Mammary microvascular endothelial cell (primary cell): ENCODE measurements around the gene RBM8A. TPM values are rescaled to one million over a fixed set of nuclear protein-coding genes. Genes with fewer than 3 reads are reported as not detected.

ENCODE experiments used
- total RNA-seq: library from RNA; depleted of rRNA; stranded (reverse); fragments of >200 nt; gene quantifications from 2 replicates; pipeline ENCODE4 v1.2.3, GENCODE V29; 2015

The RBM8A gene
- 198 and 213 TPM in 2 replicates for total RNA-seq

GRCh38 chr1:145927063-145927886 lies at the start of gene RBM8A:
Gene RBM8A (minus strand): TSS chr1:145927484. CDS start chr1:145927426, 58 bp downstream.

GRCh38 chr1:145964328-145965118 lies 37.2 kb upstream of the RBM8A start, which contains the start of the genes ANKRD34A and POLR3GL:
Gene ANKRD34A (minus strand): TSS chr1:145964575. CDS start chr1:145961759, 2,816 bp downstream.
Gene POLR3GL (plus strand): TSS chr1:145964690. CDS start chr1:145974866, 10,176 bp downstream.

GRCh38 chr1:145957443-145958319 lies 30.4 kb upstream of the RBM8A start, which contains the start of gene LIX1L:
Gene LIX1L (minus strand): TSS chr1:145958017. CDS start chr1:145957927, 90 bp downstream.

GRCh38 chr1:145918144-145918991 lies 8.9 kb downstream of the RBM8A start, which contains the start of gene PEX11B:
Gene PEX11B (minus strand): TSS chr1:145918717. CDS start chr1:145918688, 29 bp downstream.

GRCh38 chr1:145885738-145886287 lies 41.5 kb downstream of the RBM8A start, which contains the start of gene ANKRD35:
Gene ANKRD35 (minus strand): TSS chr1:145885866. CDS start chr1:145885758, 108 bp downstream.

Other genes starting within 250 kb of the RBM8A start
- gene PDZK1, start 220.1 kb downstream of the RBM8A start, total RNA-seq: not detected in 2 replicates
- not detected in 2 replicates for gene CD160, start 208.0 kb downstream of the RBM8A start, total RNA-seq
- gene RNF115, start 103.4 kb downstream of the RBM8A start, total RNA-seq: 15.6 and 16.7 TPM in 2 replicates
- gene POLR3C, start 103.3 kb downstream of the RBM8A start, total RNA-seq: 31.8 and 33.6 TPM in 2 replicates
- gene NUDT17, start 81.9 kb downstream of the RBM8A start, total RNA-seq: 4.1 and 5.9 TPM in 2 replicates
- gene PIAS3, start 68.4 kb downstream of the RBM8A start, total RNA-seq: 19.3 and 21.2 TPM in 2 replicates
- 1.0 and 1.3 TPM in 2 replicates for gene ANKRD35, start 41.6 kb downstream of the RBM8A start, total RNA-seq
- gene ITGA10, start 17.4 kb downstream of the RBM8A start, total RNA-seq: 10.0 and 10.2 TPM in 2 replicates
- 22.0 and 24.6 TPM in 2 replicates for gene PEX11B, start 8.8 kb downstream of the RBM8A start, total RNA-seq
- gene LIX1L, start 30.5 kb upstream of the RBM8A start, total RNA-seq: 41.1 and 45.0 TPM in 2 replicates
- 0.05 and 0.07 TPM in 2 replicates for gene ANKRD34A, start 37.1 kb upstream of the RBM8A start, total RNA-seq
- gene POLR3GL, start 37.2 kb upstream of the RBM8A start, total RNA-seq: 15.9 and 20.9 TPM in 2 replicates
- gene TXNIP, start 69.1 kb upstream of the RBM8A start, total RNA-seq: 29.6 and 30.1 TPM in 2 replicates
- gene HJV, start 94.3 kb upstream of the RBM8A start, total RNA-seq: not detected in 2 replicates
- under 0.01 and 0.13 TPM in 2 replicates for gene NBPF10, start 217.3 kb upstream of the RBM8A start, total RNA-seq